Measurements from ENCODE around the gene EPHB6.

EPHB6 gene

GRCh38 chr7:142885311-142886230 lies 30.7 kb downstream of the EPHB6 start, which contains the start of gene TRPV6:
Gene TRPV6 (minus strand): TSS chr7:142885745.
- H3K4me3 ChIP-seq (replicated peaks; ENCODE audit: low read depth, low read length): no peak within 1 kb of the TSS
- TF ChIP-seq CTCF (IDR thresholded peaks at IDR 0.05; ENCODE audit: low read depth, low read length, missing control alignments): no peak
- no peak for DNase-seq (ENCODE audit: extremely low read depth, low read depth)

GRCh38 chr7:142886866-142887265 lies 32.0 kb downstream of the EPHB6 start:
- no peak overlapping the region for H3K4me3 ChIP-seq (replicated peaks; ENCODE audit: low read depth, low read length)
- no peak for DNase-seq (ENCODE audit: extremely low read depth, low read depth)
- no peak for TF ChIP-seq CTCF (IDR thresholded peaks at IDR 0.05; ENCODE audit: low read depth, low read length, missing control alignments)

- no peak overlapping the region for H3K4me3 ChIP-seq (replicated peaks; ENCODE audit: low read depth, low read length)
- TF ChIP-seq CTCF (IDR thresholded peaks at IDR 0.05; ENCODE audit: low read depth, low read length, missing control alignments): no peak
- DNase-seq (ENCODE audit: extremely low read depth, low read depth): no peak
These were observed 32.6 kb downstream of the EPHB6 start for GRCh38 chr7:142887282-142888015.

- TF ChIP-seq CTCF (IDR thresholded peaks at IDR 0.05; ENCODE audit: low read depth, low read length, missing control alignments): no peak
- no peak overlapping the region for H3K4me3 ChIP-seq (replicated peaks; ENCODE audit: low read depth, low read length)
These were observed 34.9 kb downstream of the EPHB6 start for GRCh38 chr7:142889816-142890215.

GRCh38 chr7:142890874-142891485 lies 36.1 kb downstream of the EPHB6 start:
- DNase-seq (ENCODE audit: extremely low read depth, low read depth): no peak
- no peak for TF ChIP-seq CTCF (IDR thresholded peaks at IDR 0.05; ENCODE audit: low read depth, low read length, missing control alignments)

More at GRCh38 chr7:142889816-142890215, 34.9 kb downstream of the EPHB6 start:
- no peak for DNase-seq (ENCODE audit: extremely low read depth, low read depth)

GRCh38 chr7:142891490-142892082 lies 36.7 kb downstream of the EPHB6 start:
- no peak for DNase-seq (ENCODE audit: extremely low read depth, low read depth)
- H3K4me3 ChIP-seq (replicated peaks; ENCODE audit: low read depth, low read length): no peak overlapping the region
- TF ChIP-seq CTCF (IDR thresholded peaks at IDR 0.05; ENCODE audit: low read depth, low read length, missing control alignments): no peak

More at GRCh38 chr7:142890874-142891485, 36.1 kb downstream of the EPHB6 start:
- H3K4me3 ChIP-seq (replicated peaks; ENCODE audit: low read depth, low read length): no peak overlapping the region

All from HFF-Myc (cell line).